Measurements from ENCODE around the gene SLC6A11.

The SLC6A11 gene

DNA sequence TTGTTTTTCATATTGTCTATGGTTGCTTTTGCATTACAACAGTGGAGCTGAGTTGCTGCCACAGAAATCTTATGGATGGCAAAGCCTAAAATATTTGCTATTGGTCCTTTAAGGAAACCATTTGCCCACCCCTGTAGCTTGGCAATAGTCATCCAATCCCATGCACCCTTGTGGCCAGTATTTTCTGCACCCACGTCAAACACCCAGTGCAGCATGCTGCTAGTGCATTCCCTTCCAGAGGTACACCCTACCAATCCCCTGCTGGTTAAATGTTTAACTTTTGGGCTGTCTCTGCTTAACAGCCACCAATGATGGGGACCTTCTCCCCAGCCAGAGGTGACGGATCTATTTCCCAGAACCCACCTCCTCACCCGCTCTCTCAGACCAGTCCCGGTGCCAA, 23.8 kb upstream of the SLC6A11 start:
- no peak overlapping the region for H3K4me3 ChIP-seq (ENCODE audit: low read length)
- TF ChIP-seq, protein P1, sequence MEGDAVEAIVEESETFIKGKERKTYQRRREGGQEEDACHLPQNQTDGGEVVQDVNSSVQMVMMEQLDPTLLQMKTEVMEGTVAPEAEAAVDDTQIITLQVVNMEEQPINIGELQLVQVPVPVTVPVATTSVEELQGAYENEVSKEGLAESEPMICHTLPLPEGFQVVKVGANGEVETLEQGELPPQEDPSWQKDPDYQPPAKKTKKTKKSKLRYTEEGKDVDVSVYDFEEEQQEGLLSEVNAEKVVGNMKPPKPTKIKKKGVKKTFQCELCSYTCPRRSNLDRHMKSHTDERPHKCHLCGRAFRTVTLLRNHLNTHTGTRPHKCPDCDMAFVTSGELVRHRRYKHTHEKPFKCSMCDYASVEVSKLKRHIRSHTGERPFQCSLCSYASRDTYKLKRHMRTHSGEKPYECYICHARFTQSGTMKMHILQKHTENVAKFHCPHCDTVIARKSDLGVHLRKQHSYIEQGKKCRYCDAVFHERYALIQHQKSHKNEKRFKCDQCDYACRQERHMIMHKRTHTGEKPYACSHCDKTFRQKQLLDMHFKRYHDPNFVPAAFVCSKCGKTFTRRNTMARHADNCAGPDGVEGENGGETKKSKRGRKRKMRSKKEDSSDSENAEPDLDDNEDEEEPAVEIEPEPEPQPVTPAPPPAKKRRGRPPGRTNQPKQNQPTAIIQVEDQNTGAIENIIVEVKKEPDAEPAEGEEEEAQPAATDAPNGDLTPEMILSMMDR (conservative IDR thresholded peaks at IDR 0.05; ENCODE audit: low read length): no peak
- DNase-seq (ENCODE audit: low read depth): no peak

DNA sequence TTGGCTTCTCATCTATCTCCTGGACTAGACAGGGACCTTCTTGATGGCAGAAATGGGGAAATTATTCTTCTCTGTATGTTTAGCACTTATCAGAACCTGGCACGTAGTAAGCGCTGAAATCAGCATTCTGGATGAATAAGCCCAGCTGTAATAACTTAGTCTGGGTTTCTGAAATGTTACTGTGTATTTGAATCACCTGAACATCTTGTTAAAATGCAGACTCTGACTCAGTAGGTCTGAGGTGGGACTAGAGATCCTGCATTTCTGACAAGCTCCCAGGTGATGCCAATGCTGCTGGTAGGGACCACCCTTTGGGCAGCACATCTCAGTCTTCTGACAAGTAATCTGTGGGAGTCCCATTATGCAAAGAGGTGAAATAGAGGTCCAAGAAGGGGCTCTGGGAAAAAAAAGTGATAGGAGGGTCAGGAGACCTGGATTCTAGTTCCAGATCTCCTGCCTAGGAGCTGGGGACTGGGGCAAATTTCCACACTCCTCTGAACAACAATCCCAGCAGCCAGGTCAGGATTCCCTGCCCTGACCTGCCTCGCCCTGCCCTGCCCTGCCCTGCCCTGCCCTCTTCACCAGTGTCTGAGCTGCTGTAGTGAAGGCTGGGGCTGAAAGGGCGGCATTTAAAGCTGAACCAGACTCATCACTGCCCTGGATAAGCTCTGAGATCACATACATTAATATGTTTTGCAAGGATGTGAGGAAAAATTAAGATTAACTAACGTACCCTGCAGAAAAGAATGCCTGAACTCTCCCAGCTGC, 17.2 kb upstream of the SLC6A11 start:
- no peak for DNase-seq (ENCODE audit: low read depth)
- no peak overlapping the region for H3K4me3 ChIP-seq (ENCODE audit: low read length)
- TF ChIP-seq, protein P1 (conservative IDR thresholded peaks at IDR 0.05; ENCODE audit: low read length): no peak

DNA sequence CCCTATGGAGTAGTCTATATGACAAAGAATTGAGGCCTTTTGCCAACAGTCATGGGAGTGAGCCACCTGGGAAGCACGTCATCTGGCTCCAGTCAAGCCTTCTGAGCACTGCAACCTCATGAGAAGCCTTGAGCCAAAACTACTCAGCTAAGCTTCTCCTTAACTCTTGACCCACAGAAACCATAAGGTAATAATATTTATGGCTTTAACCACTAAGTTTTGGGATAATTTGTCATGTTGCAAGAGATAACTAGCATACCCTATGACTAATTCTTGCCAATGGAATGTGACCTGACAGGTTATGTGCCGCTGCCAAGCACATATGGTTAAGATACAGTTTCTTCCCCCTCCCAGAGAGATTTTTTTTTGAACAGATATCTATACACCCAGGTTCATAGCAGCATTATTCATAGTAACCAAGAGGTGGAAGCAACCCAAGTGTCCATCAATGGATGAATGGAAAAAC, 11.8 kb upstream of the SLC6A11 start:
- no peak overlapping the region for H3K4me3 ChIP-seq (ENCODE audit: low read length)
- no peak for DNase-seq (ENCODE audit: low read depth)
- TF ChIP-seq, protein P1 (conservative IDR thresholded peaks at IDR 0.05; ENCODE audit: low read length): no peak

DNA sequence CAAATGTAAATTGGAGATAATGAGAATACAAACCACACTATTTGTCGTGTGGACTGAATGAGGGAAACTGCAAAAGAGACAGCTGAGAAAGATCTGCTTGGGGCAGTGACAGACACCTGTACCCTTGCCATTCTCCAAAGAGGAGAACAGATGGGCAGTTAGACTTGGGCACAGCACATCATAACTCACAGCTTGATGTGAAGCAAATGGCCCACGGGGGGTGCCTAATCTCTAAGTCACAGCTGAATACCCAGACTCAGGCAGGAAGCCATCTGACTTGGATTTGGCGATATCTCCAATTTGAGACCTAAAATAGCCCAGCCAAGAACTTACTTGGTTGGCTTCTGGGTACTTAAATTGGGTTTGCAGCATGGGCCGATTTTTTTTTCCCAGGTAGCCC, 10.0 kb upstream of the SLC6A11 start:
- TF ChIP-seq, protein P1 (conservative IDR thresholded peaks at IDR 0.05; ENCODE audit: low read length): no peak
- no peak for DNase-seq (ENCODE audit: low read depth)

DNA sequence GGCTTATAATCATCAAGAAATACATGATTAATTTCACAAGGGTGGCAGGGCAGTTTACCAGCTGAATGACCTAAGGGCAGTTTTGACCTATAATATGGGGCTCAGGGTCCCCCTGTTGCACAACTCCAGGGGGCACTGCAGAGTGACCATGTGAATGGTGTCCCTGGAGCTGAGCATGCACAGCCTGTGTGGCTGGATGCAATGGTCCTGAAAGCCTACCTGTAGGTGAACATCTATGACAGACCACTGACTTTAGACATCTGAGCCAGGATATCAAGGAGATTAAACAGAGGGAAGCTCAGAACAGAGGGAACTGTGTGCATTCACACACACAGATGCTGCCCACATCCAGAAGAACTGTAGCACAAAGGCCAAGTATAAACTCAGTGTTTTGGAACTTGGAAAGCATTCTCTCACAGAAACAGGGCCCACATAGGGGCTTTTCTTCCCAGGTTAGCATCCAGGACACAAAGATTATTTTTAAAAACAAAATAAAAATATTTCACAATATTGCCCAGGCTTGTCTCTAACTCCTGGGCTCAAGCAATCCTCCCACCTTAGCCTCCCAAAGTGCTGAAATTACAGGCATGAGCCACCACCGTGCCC, 7.8 kb upstream of the SLC6A11 start:
- no peak for DNase-seq (ENCODE audit: low read depth)
- TF ChIP-seq, protein P1 (conservative IDR thresholded peaks at IDR 0.05; ENCODE audit: low read length): no peak
- no peak overlapping the region for H3K4me3 ChIP-seq (ENCODE audit: low read length)

More for the DNA sequence above, 10.0 kb upstream of the SLC6A11 start:
- no peak overlapping the region for H3K4me3 ChIP-seq (ENCODE audit: low read length)

DNA sequence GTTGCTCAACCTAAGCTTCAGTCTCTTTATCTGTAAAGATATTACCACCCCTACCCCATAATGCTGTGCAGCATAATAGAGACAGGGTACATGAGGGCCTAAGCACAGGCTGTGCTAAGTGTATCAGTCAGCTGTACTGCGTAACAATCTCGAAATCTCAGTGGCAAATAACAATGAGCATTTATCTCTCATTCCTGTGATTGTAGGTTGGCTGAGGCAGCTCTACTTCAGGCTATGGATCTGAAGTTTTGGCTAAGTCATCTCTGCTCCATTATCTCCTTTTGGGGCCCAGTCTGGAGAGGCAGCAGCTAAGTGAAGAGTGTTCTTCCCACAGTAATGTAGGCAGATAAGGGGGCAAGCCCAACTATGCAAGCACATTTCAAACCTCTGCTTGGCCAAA, 7.1 kb upstream of the SLC6A11 start:
- no peak for DNase-seq (ENCODE audit: low read depth)
- H3K4me3 ChIP-seq (ENCODE audit: low read length): no peak overlapping the region
- TF ChIP-seq, protein P1 (conservative IDR thresholded peaks at IDR 0.05; ENCODE audit: low read length): no peak

DNA sequence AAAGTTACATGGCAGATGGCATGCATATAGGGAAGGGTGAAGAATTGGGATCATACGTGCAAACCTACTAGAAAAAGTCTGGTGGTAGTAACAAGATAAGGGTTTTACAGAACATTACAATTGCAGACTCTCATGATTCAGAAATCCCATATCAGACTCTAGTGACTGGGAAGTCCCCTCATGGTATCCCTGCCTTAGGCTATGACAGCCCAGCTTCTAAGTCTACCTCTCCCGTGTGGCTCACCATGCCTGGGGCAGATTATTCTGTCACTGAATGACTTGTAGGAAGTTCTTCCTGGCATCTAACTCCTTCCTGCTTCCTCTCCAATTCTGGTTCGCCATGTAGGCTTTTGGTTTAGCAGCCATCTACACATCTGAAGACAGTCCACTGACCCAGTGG, 5.7 kb upstream of the SLC6A11 start:
- H3K4me3 ChIP-seq (ENCODE audit: low read length): no peak overlapping the region
- TF ChIP-seq, protein P1 (conservative IDR thresholded peaks at IDR 0.05; ENCODE audit: low read length): no peak
- no peak for DNase-seq (ENCODE audit: low read depth)

All from AG10803 (cell line).